ENCODE results near the gene SERPINA10. TPM values are rescaled to one million over a fixed set of nuclear protein-coding genes. Genes with fewer than 3 reads are reported as not detected.

Gene SERPINA10
- total and polyA plus RNA-seq, 2 of the 13 experiments (the other 11 are each of a cell fraction or from before 2014, with no cell fraction given) = 20.1 to 20.2 TPM

- TF ChIP-seq DDIT3 (CRISPR knock-in tag; IDR thresholded peaks at IDR 0.05) (no peak), RFXANK (CRISPR knock-in tag; IDR thresholded peaks at IDR 0.05) (no peak), ZNF326 (CRISPR knock-in tag; IDR thresholded peaks at IDR 0.05; ENCODE audit: borderline replicate concordance) (no peak), PBX2 (CRISPR knock-in tag; IDR thresholded peaks at IDR 0.05) (0 out of 2 replicates have a peak, but pooled peaks have one; percentile 43), ZNF747 (CRISPR knock-in tag; IDR thresholded peaks at IDR 0.05; ENCODE audit: borderline replicate concordance) (0 out of 2 replicates have a peak, but pooled peaks have one; percentile 32), ZNF543 (CRISPR knock-in tag; IDR thresholded peaks at IDR 0.05) (no peak), KDM6A (CRISPR knock-in tag; IDR thresholded peaks at IDR 0.05; ENCODE audit: low read depth) (peak; percentile 72), ZNF256 (CRISPR knock-in tag; conservative IDR thresholded peaks at IDR 0.05) (no peak), PRDM15 (CRISPR knock-in tag; IDR thresholded peaks at IDR 0.05) (no peak), NR2F2 (IDR thresholded peaks at IDR 0.05; ENCODE audit: borderline replicate concordance, low read depth) (peak; percentile 96), PBX3 (CRISPR knock-in tag; IDR thresholded peaks at IDR 0.05; ENCODE audit: borderline replicate concordance) (no peak), THAP7 (CRISPR knock-in tag; IDR thresholded peaks at IDR 0.05) (no peak), SNAPC2 (CRISPR knock-in tag; IDR thresholded peaks at IDR 0.05) (peak; percentile 65; the same call in 1 of the 2 replicates), MLLT10 (CRISPR knock-in tag; IDR thresholded peaks at IDR 0.05) (no peak), HMGA1 (CRISPR knock-in tag; conservative IDR thresholded peaks at IDR 0.05) (no peak), HNRNPK (IDR thresholded peaks at IDR 0.05; ENCODE audit: low read depth, low read length, poor library complexity, severe bottlenecking) (no peak), KDM3A (CRISPR knock-in tag; IDR thresholded peaks at IDR 0.05; ENCODE audit: low read depth) (peak; percentile 72; the same call in 1 of the 2 replicates), CENPX (CRISPR knock-in tag; IDR thresholded peaks at IDR 0.05) (no peak), MTF1 (CRISPR knock-in tag; IDR thresholded peaks at IDR 0.05) (no peak), ZNF556 (CRISPR knock-in tag; IDR thresholded peaks at IDR 0.05; ENCODE audit: borderline replicate concordance) (no peak), STAT6 (CRISPR knock-in tag; IDR thresholded peaks at IDR 0.05; ENCODE audit: borderline replicate concordance) (no peak)
Measured at GRCh38 chr14:94340533-94340932, 47.5 kb upstream of the SERPINA10 start (continued).

All from HepG2 (cell line).